ENCODE data around the gene ILK. TPM values are rescaled to one million over a fixed set of nuclear protein-coding genes. Genes with fewer than 3 reads are reported as not detected.

The ILK gene
- total RNA-seq, 2 donors from 2014 or later: 125 to 136 TPM

- Histone ChIP-seq H3K9ac (ENCODE audit: extremely low read depth, low read length, poor library complexity, severe bottlenecking) (no peak overlapping the region), H3K27ac (ENCODE audit: low read depth, low read length) (no peak overlapping the region), H3K4me1 (ENCODE audit: control insufficient read depth, insufficient read depth, low read length) (no peaks in the 10 kb centered on the region), H3K36me3 (ENCODE audit: control insufficient read depth, insufficient read depth, low read length) (no peaks in the 10 kb centered on the region), H3K9me3 (ENCODE audit: control insufficient read depth, low read length) (peaks cover 26% of the 10 kb centered on the region), H3K27me3 (ENCODE audit: control insufficient read depth, insufficient read depth, low read length, poor library complexity, severe bottlenecking) (no peaks in the 10 kb centered on the region), H3K4me3 (ENCODE audit: low read length) (no peak overlapping the region)
- WGBS, 2 experiments (ENCODE audit: insufficient coverage in 1 of 2, insufficient read length in 1 of 2): 92% methylated on average over 2 of the region's 4 CpGs; no CpG with 5 or more reads in 1 of the 2 experiments
- H3K27me3 Mint-ChIP-seq (ENCODE audit: insufficient read depth): no peaks in the 10 kb centered on the region
- H3K36me3 Mint-ChIP-seq (ENCODE audit: low read depth): peaks cover 3% of the 10 kb centered on the region
- H3K9me3 Mint-ChIP-seq: peaks cover 22% of the 10 kb centered on the region
- no peak overlapping the region for H3K4me3 Mint-ChIP-seq
- TF ChIP-seq CTCF (conservative IDR thresholded peaks at IDR 0.05): no peak
- no peaks in the 10 kb centered on the region for H3K4me1 Mint-ChIP-seq
- no peak for DNase-seq
- H3K27ac Mint-ChIP-seq: no peak overlapping the region
Measured at GRCh38 chr11:6584528-6584927, 19.0 kb upstream of the ILK start.

GRCh38 chr11:6586434-6587359 lies 16.9 kb upstream of the ILK start:
- TF ChIP-seq CTCF (conservative IDR thresholded peaks at IDR 0.05): no peak
- Histone ChIP-seq H3K27me3 (ENCODE audit: control insufficient read depth, insufficient read depth, low read length, poor library complexity, severe bottlenecking) (no peaks in the 10 kb centered on the region), H3K4me3 (ENCODE audit: low read length) (no peak overlapping the region), H3K36me3 (ENCODE audit: control insufficient read depth, insufficient read depth, low read length) (peaks cover 3% of the 10 kb centered on the region), H3K27ac (ENCODE audit: low read depth, low read length) (no peak overlapping the region), H3K4me1 (ENCODE audit: control insufficient read depth, insufficient read depth, low read length) (no peaks in the 10 kb centered on the region), H3K9ac (ENCODE audit: extremely low read depth, low read length, poor library complexity, severe bottlenecking) (no peak overlapping the region), H3K9me3 (ENCODE audit: control insufficient read depth, low read length) (peaks cover 26% of the 10 kb centered on the region)
- no peak overlapping the region for H3K4me3 Mint-ChIP-seq
- H3K9me3 Mint-ChIP-seq: peaks cover 22% of the 10 kb centered on the region
- peaks cover 3% of the 10 kb centered on the region for H3K36me3 Mint-ChIP-seq (ENCODE audit: low read depth)
- DNase-seq: peak; percentile 81
- 93 to 95% methylated on average over 17 to 25 of the region's 25 CpGs for WGBS, 2 experiments (ENCODE audit: insufficient coverage in 1 of 2, insufficient read length in 1 of 2)
- H3K27ac Mint-ChIP-seq: no peak overlapping the region
- H3K4me1 Mint-ChIP-seq: no peaks in the 10 kb centered on the region
- H3K27me3 Mint-ChIP-seq (ENCODE audit: insufficient read depth): no peaks in the 10 kb centered on the region

- Histone ChIP-seq H3K27ac (ENCODE audit: low read depth, low read length) (no peak overlapping the region), H3K36me3 (ENCODE audit: control insufficient read depth, insufficient read depth, low read length) (peaks cover 7% of the 10 kb centered on the region), H3K9ac (ENCODE audit: extremely low read depth, low read length, poor library complexity, severe bottlenecking) (no peak overlapping the region), H3K4me1 (ENCODE audit: control insufficient read depth, insufficient read depth, low read length) (no peaks in the 10 kb centered on the region), H3K27me3 (ENCODE audit: control insufficient read depth, insufficient read depth, low read length, poor library complexity, severe bottlenecking) (no peaks in the 10 kb centered on the region), H3K9me3 (ENCODE audit: control insufficient read depth, low read length) (peaks cover 21% of the 10 kb centered on the region), H3K4me3 (ENCODE audit: low read length) (no peak overlapping the region)
- 96 to 100% methylated on average over 11 of the region's 11 CpGs for WGBS, 2 experiments (ENCODE audit: insufficient coverage in 1 of 2, insufficient read length in 1 of 2)
- DNase-seq: no peak
- TF ChIP-seq CTCF (conservative IDR thresholded peaks at IDR 0.05): no peak
- Mint-ChIP-seq H3K4me3 (no peak overlapping the region), H3K27me3 (ENCODE audit: insufficient read depth) (no peaks in the 10 kb centered on the region), H3K36me3 (ENCODE audit: low read depth) (peaks cover 6% of the 10 kb centered on the region), H3K4me1 (no peaks in the 10 kb centered on the region), H3K27ac (no peak overlapping the region), H3K9me3 (peaks cover 22% of the 10 kb centered on the region)
Measured at GRCh38 chr11:6587360-6587953, 16.1 kb upstream of the ILK start.

Measured in endodermal cell (in vitro differentiated cells).